Stomach smooth muscle (tissue), 2 donors: ENCODE data around the gene ANXA7.

ENCODE experiments used
- H3K27ac ChIP-seq: one replicate; pipeline ENCODE4 v1.7.0; 2013; ENCODE audit warnings: mild to moderate bottlenecking, low read length, inconsistent platforms
- H3K27me3 ChIP-seq, 2 donors: one replicate each; pipeline ENCODE4 v1.7.0; 2013; ENCODE audit warnings: low read length in 2 of 2; ENCODE audit not compliant: insufficient read depth in 2 of 2, control insufficient read depth in 1 of 2
- H3K36me3 ChIP-seq, 2 donors: one replicate each; pipeline ENCODE4 v1.7.0; 2013; ENCODE audit warnings: low read length in 2 of 2; ENCODE audit not compliant: control insufficient read depth in 2 of 2, insufficient read depth in 2 of 2
- H3K4me1 ChIP-seq: one replicate; pipeline ENCODE4 v1.7.0; 2013; ENCODE audit warnings: low read length; ENCODE audit not compliant: control insufficient read depth, insufficient read depth
- H3K4me3 ChIP-seq, 2 donors: one replicate each; pipeline ENCODE4 v1.7.0; 2013; ENCODE audit warnings: low read length in 2 of 2
- H3K9ac ChIP-seq, 2 donors: one replicate each; pipeline ENCODE4 v1.7.0; 2013; ENCODE audit warnings: low read length in 2 of 2, mild to moderate bottlenecking in 1 of 2
- H3K9me3 ChIP-seq, 2 donors: one replicate each; pipeline ENCODE4 v1.7.0; 2013; ENCODE audit warnings: low read length in 2 of 2; ENCODE audit not compliant: control insufficient read depth in 2 of 2
- donor health status: healthy.
- donor health status: Pancreatic carcinoma.

The ANXA7 gene

GRCh38 chr10:73433538-73433867, 19.6 kb upstream of the ANXA7 start, which contains the start of gene MSS51:
Gene MSS51 (minus strand): TSS chr10:73433561. CDS start chr10:73428284, 5,277 bp downstream.
- Histone ChIP-seq H3K27ac (no peak within 1 kb of the TSS), H3K4me1 (no peaks in the 10 kb centered on the region), H3K4me3 (no peak within 1 kb of the TSS), H3K27me3 (no peaks in the 10 kb centered on the region), H3K9me3 (no peaks in the 10 kb centered on the region), H3K36me3 (peaks cover 21 to 22% of the 10 kb centered on the region in 2 donors), H3K9ac (no peak within 1 kb of the TSS)

- no peak overlapping the region for H3K9ac ChIP-seq
- no peak overlapping the region for H3K4me3 ChIP-seq
- no peaks in the 10 kb centered on the region for H3K9me3 ChIP-seq
- H3K36me3 ChIP-seq, result peaks cover 18 to 20% of the 10 kb centered on the region in 2 donors
- H3K27ac ChIP-seq, result no peak overlapping the region
- no peaks in the 10 kb centered on the region for H3K27me3 ChIP-seq
- H3K4me1 ChIP-seq, result no peaks in the 10 kb centered on the region
Measured at GRCh38 chr10:73432646-73433537, 19.0 kb upstream of the ANXA7 start.

- Histone ChIP-seq H3K36me3 (peaks cover 34 to 44% of the 10 kb centered on the region in 2 donors), H3K4me1 (no peaks in the 10 kb centered on the region), H3K9me3 (no peaks in the 10 kb centered on the region)
Measured at GRCh38 chr10:73426318-73426717, 12.5 kb upstream of the ANXA7 start.

GRCh38 chr10:73424478-73424877, 10.6 kb upstream of the ANXA7 start:
- H3K4me1 ChIP-seq, result no peaks in the 10 kb centered on the region
- peaks cover 34 to 44% of the 10 kb centered on the region in 2 donors for H3K36me3 ChIP-seq
- no peaks in the 10 kb centered on the region for H3K9me3 ChIP-seq
- H3K27ac ChIP-seq, result no peak overlapping the region
- no peaks in the 10 kb centered on the region for H3K27me3 ChIP-seq
- H3K9ac ChIP-seq, result no peak overlapping the region
- no peak overlapping the region for H3K4me3 ChIP-seq

More at GRCh38 chr10:73426318-73426717, 12.5 kb upstream of the ANXA7 start:
- H3K27me3 ChIP-seq, result no peaks in the 10 kb centered on the region
- no peak overlapping the region for H3K27ac ChIP-seq
- no peak overlapping the region for H3K9ac ChIP-seq
- H3K4me3 ChIP-seq, result no peak overlapping the region

- Histone ChIP-seq H3K36me3 (peaks cover 34 to 44% of the 10 kb centered on the region in 2 donors), H3K4me3 (no peak overlapping the region), H3K27me3 (no peaks in the 10 kb centered on the region), H3K9me3 (no peaks in the 10 kb centered on the region), H3K27ac (no peak overlapping the region), H3K4me1 (no peaks in the 10 kb centered on the region), H3K9ac (no peak overlapping the region)
Measured at GRCh38 chr10:73423309-73423708, 9.5 kb upstream of the ANXA7 start.

- no peaks in the 10 kb centered on the region for H3K27me3 ChIP-seq
- no peak overlapping the region for H3K4me3 ChIP-seq
- no peak overlapping the region for H3K9ac ChIP-seq
- no peaks in the 10 kb centered on the region for H3K9me3 ChIP-seq
- no peak overlapping the region for H3K27ac ChIP-seq
- no peaks in the 10 kb centered on the region for H3K36me3 ChIP-seq
- peaks cover 15% of the 10 kb centered on the region for H3K4me1 ChIP-seq
Measured at GRCh38 chr10:73416571-73416970, 2.7 kb upstream of the ANXA7 start.

- no peaks in the 10 kb centered on the region for H3K27me3 ChIP-seq
- peak overlapping the region; percentile 92 for H3K27ac ChIP-seq
- H3K9me3 ChIP-seq, result no peaks in the 10 kb centered on the region
- peak overlapping the region; percentile 93 for H3K4me3 ChIP-seq
- H3K36me3 ChIP-seq, result no peaks in the 10 kb centered on the region
- peak overlapping the region; percentile 55 to 64 for H3K9ac ChIP-seq
- peaks cover 15% of the 10 kb centered on the region for H3K4me1 ChIP-seq
Measured at GRCh38 chr10:73414230-73414945, 530 bp upstream of the ANXA7 start.

GRCh38 chr10:73413108-73413527, 740 bp downstream of the ANXA7 start:
- H3K4me1 ChIP-seq, result peaks cover 15% of the 10 kb centered on the region
- H3K9me3 ChIP-seq, result no peaks in the 10 kb centered on the region
- no peaks in the 10 kb centered on the region for H3K27me3 ChIP-seq
- peak overlapping the region; percentile 92 for H3K27ac ChIP-seq
- peak overlapping the region; percentile 93 for H3K4me3 ChIP-seq
- no peaks in the 10 kb centered on the region for H3K36me3 ChIP-seq
- H3K9ac ChIP-seq, result peak overlapping the region; percentile 70 to 91

- no peaks in the 10 kb centered on the region for H3K27me3 ChIP-seq
- H3K9me3 ChIP-seq, result no peaks in the 10 kb centered on the region
- no peaks in the 10 kb centered on the region for H3K36me3 ChIP-seq
- H3K4me3 ChIP-seq, result no peak overlapping the region
- no peak overlapping the region for H3K27ac ChIP-seq
- peaks cover 15% of the 10 kb centered on the region for H3K4me1 ChIP-seq
- no peak overlapping the region for H3K9ac ChIP-seq
Measured at GRCh38 chr10:73410897-73411296, 3.0 kb downstream of the ANXA7 start.

- Histone ChIP-seq H3K27me3 (no peaks in the 10 kb centered on the region), H3K9me3 (no peaks in the 10 kb centered on the region), H3K36me3 (no peaks in the 10 kb centered on the region), H3K27ac (no peak overlapping the region), H3K4me1 (peaks cover 8% of the 10 kb centered on the region), H3K9ac (no peak overlapping the region), H3K4me3 (no peak overlapping the region)
Measured at GRCh38 chr10:73408978-73409521, 4.8 kb downstream of the ANXA7 start.
